ENCODE results near the gene SIX6. TPM values are rescaled to one million over a fixed set of nuclear protein-coding genes. Genes with fewer than 3 reads are reported as not detected.
"Not testable (repeated sequence)": the region's sequence is repeated elsewhere in the genome, so short reads cannot be mapped to it uniquely, and the experiment has no call there.

Gene SIX6
- 0.04 and 0.07 TPM in 2 replicates for total RNA-seq (2014; rRNA removed; shearing (Covaris generic))

DNA sequence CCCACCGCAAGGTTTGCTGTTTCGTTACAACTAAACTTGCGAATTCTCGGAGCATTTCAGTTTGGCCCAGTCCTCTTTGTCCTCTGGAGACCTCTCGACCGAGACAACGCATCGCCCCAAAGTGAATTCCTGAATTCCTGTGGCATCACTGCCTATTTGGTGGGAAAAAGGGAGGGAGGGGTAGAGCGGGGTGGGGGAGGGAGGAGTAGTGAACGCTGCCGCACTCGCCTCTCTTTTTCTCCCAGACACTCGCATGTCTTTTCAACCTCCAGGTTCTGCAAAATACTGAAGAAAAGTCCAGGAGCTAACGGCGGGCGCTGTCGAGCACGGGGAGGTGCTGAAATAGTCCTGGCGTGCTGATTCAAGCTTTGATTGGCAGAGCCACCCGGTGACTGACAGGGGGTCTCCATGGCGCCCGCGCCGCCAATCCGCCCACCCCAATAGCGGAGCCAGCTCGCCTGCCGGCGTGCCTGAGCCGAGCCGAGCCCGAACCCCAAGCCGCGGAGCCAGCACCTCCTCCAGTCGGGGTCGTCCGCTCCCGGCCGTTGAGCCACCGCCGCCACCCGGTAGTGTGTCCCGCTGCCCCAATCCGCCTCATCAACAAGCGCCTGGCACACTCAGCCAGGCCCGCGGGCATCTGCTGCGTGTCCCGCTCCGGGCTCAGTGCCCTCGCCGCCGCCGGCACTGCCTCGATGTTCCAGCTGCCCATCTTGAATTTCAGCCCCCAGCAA, at the start of gene SIX6:
SIX6 (plus strand) TSS at position 440 of the 731 bp plus-strand sequence; CDS start at position 693, 253 bp downstream.
- no peaks in the 10 kb centered on the region for H3K36me3 ChIP-seq (replicated peaks; ENCODE audit: control insufficient read depth, insufficient read depth, low read length)
- DNase-seq, result peak; percentile 89
- peaks cover 100% of the 10 kb centered on the region for H3K27me3 ChIP-seq (ENCODE audit: control insufficient read depth, insufficient read depth, low read length)
- H3K4me3 ChIP-seq (ENCODE audit: insufficient read depth, low read depth, low read length), result peak within 1 kb of the TSS; percentile 34

DNA sequence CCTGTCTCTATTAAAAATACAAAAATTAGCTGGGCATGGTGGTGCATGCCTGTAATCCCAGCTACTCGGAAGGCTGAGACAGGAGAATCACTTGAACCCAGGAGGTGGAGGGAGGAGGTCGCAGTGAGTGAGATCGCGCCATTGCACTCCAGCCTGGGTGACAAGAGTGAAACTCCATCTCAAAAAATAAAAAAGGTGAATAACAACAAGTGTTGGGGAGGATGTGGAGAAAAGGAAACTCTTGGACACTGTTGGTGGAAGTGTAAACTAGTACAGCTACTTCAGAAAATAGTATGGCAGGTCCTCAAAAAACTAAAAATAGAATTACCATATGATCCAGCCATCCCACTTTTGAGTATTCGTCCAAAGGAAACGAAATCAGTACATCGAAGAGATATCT, 28.7 kb upstream of the SIX6 start:
- DNase-seq; H3K27me3 ChIP-seq (ENCODE audit: control insufficient read depth, insufficient read depth, low read length); H3K4me3 ChIP-seq (ENCODE audit: insufficient read depth, low read depth, low read length); H3K36me3 ChIP-seq (replicated peaks; ENCODE audit: control insufficient read depth, insufficient read depth, low read length): not testable (repeated sequence)

DNA sequence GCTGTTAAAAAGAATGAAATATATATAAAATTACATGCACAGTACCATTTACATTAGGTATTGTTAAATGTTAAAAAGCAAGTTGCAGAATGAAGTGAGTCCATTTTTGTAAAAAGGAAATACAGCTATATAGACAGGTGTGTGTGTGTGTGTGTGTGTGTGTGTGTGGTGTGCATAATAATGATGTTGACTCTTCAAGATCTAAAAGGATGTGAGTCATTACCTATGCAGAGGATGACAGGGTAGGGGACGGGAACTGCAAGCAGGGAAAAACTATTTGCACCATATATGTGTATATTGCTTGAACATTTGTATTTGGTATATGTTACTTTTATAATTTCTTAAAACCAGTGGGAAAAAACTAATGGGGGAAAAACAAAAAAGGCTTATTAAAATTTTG, 26.2 kb upstream of the SIX6 start:
- peaks cover 25% of the 10 kb centered on the region for H3K27me3 ChIP-seq (ENCODE audit: control insufficient read depth, insufficient read depth, low read length)
- DNase-seq, result no peak
- H3K4me3 ChIP-seq (ENCODE audit: insufficient read depth, low read depth, low read length), result no peak overlapping the region

DNA sequence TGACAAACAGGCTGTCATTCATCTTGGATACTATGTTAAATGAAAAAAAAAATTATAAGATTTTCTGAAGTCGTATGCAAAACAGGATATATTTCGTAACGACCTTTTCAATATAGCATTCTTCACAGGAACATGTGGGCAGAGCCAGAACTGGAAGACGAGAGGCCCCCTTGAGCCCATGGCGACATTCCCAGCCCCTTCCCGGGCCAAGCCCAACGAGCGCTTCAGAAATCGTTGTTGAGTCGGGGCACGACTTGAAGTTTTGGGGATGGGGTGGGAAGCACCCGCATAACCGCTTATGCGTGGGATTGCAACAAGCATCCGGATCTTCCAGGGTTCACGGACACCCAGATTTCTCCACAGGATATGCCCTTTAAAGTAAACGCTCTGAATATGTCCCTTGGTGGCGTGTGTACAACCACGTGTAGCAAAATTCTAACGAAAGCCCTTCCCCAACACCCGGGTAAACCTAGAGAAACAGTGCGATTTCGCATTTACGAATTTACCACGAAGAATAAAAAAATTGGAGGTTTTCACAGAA, 23.8 kb upstream of the SIX6 start:
- Histone ChIP-seq H3K27me3 (ENCODE audit: control insufficient read depth, insufficient read depth, low read length) (peaks cover 25% of the 10 kb centered on the region), H3K4me3 (ENCODE audit: insufficient read depth, low read depth, low read length) (peak overlapping the region; percentile 42), H3K36me3 (replicated peaks; ENCODE audit: control insufficient read depth, insufficient read depth, low read length) (no peaks in the 10 kb centered on the region)
- DNase-seq, result peak; percentile 36

More for the DNA sequence above, 26.2 kb upstream of the SIX6 start:
- no peaks in the 10 kb centered on the region for H3K36me3 ChIP-seq (replicated peaks; ENCODE audit: control insufficient read depth, insufficient read depth, low read length)

DNA sequence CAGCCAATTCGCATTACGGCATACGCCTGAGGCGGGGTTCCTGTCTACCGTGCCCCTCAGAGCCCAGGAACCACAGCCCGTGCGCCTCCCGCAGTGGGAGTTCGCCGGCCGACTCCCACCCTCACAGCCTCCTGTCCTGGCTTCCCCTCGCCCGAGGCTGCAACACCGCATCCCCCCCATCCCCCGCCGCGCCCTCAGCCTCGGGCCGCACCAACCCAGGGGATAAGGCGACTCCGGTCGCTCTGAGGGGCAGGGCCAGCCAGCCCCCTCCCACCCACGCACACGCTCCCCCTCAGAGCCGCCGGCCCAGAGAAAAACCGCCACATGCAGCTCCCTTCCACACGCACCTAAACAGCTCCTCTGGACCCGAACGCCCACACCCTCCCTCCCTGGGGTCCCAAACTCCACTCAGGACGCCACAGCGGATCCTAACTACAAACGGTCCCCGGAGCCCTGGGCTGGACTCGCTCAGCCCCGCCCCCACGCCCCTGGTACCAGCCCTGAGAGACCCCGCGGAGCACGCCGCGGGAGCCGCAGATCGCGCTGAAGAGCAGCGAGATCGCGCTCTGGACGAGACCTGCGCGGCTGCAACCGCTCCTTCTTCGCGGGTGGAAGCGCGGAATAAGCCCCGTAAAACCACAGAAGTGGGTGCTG, 23.2 kb upstream of the SIX6 start, which contains the start of gene C14orf39:
C14orf39 (minus strand) TSS at position 466 of the 654 bp plus-strand sequence. CDS start 985 bp downstream, outside the sequence.
- peak within 1 kb of the TSS; percentile 42 for H3K4me3 ChIP-seq (ENCODE audit: insufficient read depth, low read depth, low read length)
- DNase-seq, result peak; percentile 75
- no peaks in the 10 kb centered on the region for H3K36me3 ChIP-seq (replicated peaks; ENCODE audit: control insufficient read depth, insufficient read depth, low read length)
- peaks cover 25% of the 10 kb centered on the region for H3K27me3 ChIP-seq (ENCODE audit: control insufficient read depth, insufficient read depth, low read length)

DNA sequence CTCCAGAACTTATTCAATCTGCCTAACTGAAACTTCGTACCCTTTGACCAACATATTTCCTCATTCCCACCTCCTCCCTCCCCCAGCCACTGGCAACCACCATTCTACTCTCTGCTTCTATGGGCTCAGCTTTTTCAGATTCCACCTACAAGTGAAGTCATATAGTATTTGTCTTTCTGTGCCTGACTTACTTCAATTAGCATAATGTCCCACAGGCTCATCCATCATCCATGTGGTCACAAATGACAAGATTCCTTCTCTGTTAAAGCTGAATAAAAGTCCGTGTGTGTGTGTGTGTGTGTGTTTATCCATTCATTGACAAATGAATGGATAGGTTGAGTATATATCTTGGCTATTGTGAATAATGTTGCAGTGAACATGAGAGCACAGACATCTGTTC, 21.7 kb upstream of the SIX6 start:
- Histone ChIP-seq H3K36me3 (replicated peaks; ENCODE audit: control insufficient read depth, insufficient read depth, low read length) (no peaks in the 10 kb centered on the region), H3K4me3 (ENCODE audit: insufficient read depth, low read depth, low read length) (no peak overlapping the region), H3K27me3 (ENCODE audit: control insufficient read depth, insufficient read depth, low read length) (peaks cover 25% of the 10 kb centered on the region)
- no peak for DNase-seq

DNA sequence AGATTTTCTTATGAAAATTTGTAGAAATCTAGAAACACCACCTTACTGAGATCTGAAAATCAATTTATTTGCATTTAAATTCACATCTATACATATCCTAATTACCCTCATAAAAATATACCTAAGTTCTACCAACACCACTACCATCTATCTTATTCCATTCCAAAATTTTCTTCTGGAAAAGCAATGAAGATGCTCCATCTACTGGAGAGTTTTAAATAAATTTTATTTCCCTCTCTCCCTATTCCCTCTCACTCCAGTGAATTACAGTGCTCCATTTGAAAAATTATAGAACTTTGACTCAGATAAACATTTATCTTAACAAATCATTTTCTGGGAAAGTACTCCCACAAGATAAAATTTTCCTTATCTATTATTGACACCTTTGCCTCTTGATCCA, 20.8 kb upstream of the SIX6 start:
- Histone ChIP-seq H3K36me3 (replicated peaks; ENCODE audit: control insufficient read depth, insufficient read depth, low read length) (no peaks in the 10 kb centered on the region), H3K27me3 (ENCODE audit: control insufficient read depth, insufficient read depth, low read length) (peaks cover 25% of the 10 kb centered on the region), H3K4me3 (ENCODE audit: insufficient read depth, low read depth, low read length) (no peak overlapping the region)
- peak; percentile 11 for DNase-seq

DNA sequence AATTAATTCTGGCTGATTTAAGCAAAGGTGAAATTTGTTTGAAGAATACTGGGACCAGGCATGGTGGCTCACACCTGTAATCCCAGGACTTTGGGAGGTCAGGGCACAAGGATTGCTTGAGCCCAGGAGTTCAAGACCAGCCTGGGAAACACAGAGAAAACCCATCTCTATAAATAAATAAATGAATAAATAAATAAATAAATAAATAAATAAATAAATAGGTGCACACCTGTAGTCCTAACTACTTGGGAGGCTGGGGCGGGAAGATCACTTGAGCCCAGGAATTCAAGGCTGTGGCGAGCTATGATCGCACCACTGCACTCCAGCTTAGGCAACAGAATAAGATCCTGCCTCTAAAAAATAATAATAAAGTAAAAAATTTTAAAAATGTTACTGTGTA, 18.7 kb upstream of the SIX6 start:
- Histone ChIP-seq H3K4me3 (ENCODE audit: insufficient read depth, low read depth, low read length) (no peak overlapping the region), H3K27me3 (ENCODE audit: control insufficient read depth, insufficient read depth, low read length) (peaks cover 19% of the 10 kb centered on the region), H3K36me3 (replicated peaks; ENCODE audit: control insufficient read depth, insufficient read depth, low read length) (no peaks in the 10 kb centered on the region)
- no peak for DNase-seq

DNA sequence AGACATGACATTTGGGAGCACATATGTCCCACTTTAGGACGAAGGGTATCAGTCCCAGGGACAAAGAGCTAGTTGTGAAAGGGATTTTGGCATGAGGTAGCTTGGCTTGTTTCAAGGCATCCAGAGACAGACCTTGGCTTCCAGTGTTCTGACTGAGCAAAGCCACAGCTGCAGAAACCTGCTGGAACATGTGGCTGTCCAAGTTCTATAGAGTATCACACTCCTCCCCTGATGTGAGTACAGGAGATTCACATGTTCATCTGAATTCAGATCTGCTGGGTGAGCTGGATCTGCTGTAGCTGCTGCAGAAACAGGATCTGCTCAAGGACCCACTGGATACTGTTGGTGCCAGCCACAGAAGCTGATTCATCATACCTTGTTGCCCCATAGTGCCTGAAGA, 13.0 kb upstream of the SIX6 start:
- DNase-seq, result no peak
- H3K4me3 ChIP-seq (ENCODE audit: insufficient read depth, low read depth, low read length), result no peak overlapping the region
- H3K27me3 ChIP-seq (ENCODE audit: control insufficient read depth, insufficient read depth, low read length), result no peaks in the 10 kb centered on the region; the same call in 1 of the 2 replicates
- H3K36me3 ChIP-seq (replicated peaks; ENCODE audit: control insufficient read depth, insufficient read depth, low read length), result no peaks in the 10 kb centered on the region

DNA sequence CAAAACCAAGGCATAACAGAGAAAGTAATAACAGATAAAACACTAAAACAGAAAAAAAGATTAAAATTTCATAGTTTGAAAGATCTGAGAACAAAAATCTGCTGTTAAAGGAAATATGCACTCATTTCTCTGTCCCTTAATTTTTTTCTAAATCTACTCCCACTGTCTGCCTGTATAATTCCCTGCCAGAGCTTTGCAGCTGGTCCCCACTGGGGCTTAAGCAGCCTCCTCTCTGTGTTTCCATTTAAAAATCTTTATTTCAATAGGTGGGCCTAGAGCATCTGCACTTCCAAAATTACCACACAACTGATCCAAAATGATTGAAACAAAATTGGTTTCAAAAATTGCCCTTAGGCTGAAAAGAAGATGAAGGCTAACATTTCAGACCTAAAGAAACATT, 6.4 kb upstream of the SIX6 start:
- Histone ChIP-seq H3K27me3 (ENCODE audit: control insufficient read depth, insufficient read depth, low read length) (peaks cover 51% of the 10 kb centered on the region), H3K36me3 (replicated peaks; ENCODE audit: control insufficient read depth, insufficient read depth, low read length) (no peaks in the 10 kb centered on the region), H3K4me3 (ENCODE audit: insufficient read depth, low read depth, low read length) (no peak overlapping the region)
- no peak for DNase-seq

DNA sequence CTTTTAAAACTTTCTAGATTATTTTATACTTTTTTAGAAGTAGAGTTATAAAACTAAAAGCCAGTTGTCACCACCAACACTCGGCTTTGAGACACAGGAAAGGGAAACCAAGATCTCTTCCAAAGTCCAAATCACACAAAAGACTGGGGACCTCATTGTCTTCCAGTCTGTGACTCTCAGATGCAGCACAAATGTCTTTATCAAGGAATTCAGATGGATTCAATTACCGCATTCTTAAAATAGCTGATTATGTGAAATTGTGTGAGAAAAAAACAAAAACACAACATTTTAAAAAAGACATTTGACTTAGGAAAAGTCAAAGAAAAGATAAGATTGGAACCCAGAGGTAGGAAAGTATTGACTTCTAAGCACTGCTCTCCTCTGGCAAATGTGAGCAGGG, 3.5 kb upstream of the SIX6 start:
- Histone ChIP-seq H3K36me3 (replicated peaks; ENCODE audit: control insufficient read depth, insufficient read depth, low read length) (no peaks in the 10 kb centered on the region), H3K4me3 (ENCODE audit: insufficient read depth, low read depth, low read length) (no peak overlapping the region), H3K27me3 (ENCODE audit: control insufficient read depth, insufficient read depth, low read length) (peaks cover 81% of the 10 kb centered on the region)
- DNase-seq, result no peak

DNA sequence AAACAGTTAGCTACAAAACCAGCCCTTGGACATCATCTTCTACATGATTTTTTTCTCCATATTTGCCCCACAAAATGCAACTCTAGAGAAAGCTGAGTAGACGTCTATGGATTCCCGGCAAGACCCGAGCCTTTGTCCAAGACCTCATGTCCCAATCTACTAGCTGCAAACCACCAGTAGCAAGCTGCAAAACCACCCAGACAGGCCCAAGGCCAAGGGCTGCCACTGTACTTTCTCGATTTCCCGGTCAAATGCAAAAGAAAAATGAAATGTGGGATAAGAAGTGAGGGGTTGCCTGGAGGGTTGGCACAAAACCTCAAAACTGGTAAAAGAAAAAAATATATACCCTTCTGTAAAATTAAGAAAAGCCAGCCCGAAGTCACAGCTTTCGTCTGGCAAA, 2.9 kb upstream of the SIX6 start:
- no peaks in the 10 kb centered on the region for H3K36me3 ChIP-seq (replicated peaks; ENCODE audit: control insufficient read depth, insufficient read depth, low read length)
- H3K4me3 ChIP-seq (ENCODE audit: insufficient read depth, low read depth, low read length), result no peak overlapping the region
- no peak for DNase-seq
- peaks cover 86% of the 10 kb centered on the region for H3K27me3 ChIP-seq (ENCODE audit: control insufficient read depth, insufficient read depth, low read length)

DNA sequence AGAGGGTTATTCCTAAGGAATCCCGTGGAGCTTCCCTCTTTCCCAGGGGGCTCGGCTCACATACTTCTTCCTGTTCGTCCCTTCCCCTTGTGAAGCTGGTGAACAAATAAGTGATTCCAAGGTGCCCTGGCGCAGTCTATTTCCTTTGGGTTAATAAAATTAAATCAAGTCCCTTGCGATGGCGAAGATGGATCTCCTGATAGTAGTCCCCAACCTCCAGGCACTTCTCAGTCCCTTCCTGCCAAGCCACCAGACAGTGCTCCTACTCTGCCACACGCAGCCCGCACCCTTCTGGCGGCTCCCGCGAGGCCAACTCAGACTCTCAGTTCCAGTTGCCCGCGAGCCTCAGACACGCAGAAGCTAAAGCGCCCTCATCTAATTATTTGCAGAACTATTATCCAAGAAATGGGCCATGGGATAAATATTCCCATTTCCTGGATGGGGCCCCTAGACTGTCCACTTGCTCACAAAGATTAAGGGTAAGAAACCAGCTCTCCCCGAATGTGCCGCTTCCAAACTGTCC, 2.4 kb upstream of the SIX6 start:
- Histone ChIP-seq H3K27me3 (ENCODE audit: control insufficient read depth, insufficient read depth, low read length) (peaks cover 91% of the 10 kb centered on the region), H3K36me3 (replicated peaks; ENCODE audit: control insufficient read depth, insufficient read depth, low read length) (no peaks in the 10 kb centered on the region), H3K4me3 (ENCODE audit: insufficient read depth, low read depth, low read length) (peak overlapping the region; percentile 20; the same call in 1 of the 2 replicates)
- DNase-seq, result peak; percentile 51

DNA sequence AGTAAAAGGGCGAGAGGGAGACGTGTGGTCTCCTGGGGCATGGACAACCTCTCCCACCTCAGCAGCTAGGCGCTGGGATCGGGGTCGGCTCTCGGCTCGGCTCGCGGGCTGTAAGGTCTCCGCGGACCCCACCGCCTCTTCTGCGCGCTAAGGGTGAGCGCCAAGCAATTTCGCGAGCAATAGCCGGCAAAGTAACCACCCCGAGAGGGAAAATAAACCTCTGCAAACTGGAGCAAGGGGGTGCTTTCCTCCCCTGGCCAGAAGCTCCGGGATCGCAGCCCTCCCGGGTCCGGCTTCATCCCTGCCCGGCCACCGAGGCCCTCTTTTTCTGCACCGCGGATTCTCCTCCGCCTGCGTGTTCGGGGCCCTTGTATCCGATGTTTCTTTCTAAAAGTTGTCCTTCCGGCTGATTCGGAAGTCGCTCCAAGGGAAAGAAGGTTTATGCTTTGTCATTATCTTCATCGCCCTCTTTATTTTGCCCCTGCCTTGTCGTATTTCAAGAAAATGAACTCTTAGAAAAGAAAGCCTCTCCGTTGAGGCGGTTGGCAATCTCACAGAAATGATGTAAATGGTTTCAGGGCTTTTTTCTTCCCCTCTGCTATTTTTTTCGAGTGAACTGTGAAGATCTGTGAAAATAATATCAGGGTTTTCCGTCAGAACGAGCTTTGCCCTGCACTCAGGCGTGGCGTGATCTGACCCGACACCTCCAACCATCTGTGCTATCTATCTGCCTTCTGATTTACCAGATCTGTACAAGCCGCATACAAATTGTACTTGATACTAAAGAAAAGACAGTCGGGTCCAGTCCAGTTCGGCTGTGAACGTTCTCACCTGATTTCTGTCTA, 1.7 kb upstream of the SIX6 start:
- H3K27me3 ChIP-seq (ENCODE audit: control insufficient read depth, insufficient read depth, low read length), result peaks cover 98% of the 10 kb centered on the region
- H3K4me3 ChIP-seq (ENCODE audit: insufficient read depth, low read depth, low read length), result peak overlapping the region; percentile 20
- no peaks in the 10 kb centered on the region for H3K36me3 ChIP-seq (replicated peaks; ENCODE audit: control insufficient read depth, insufficient read depth, low read length)
- peak; percentile 60 for DNase-seq
